Left ventricle myocardium inferior (tissue), 1 donor: ENCODE results near the gene MAP3K5. TPM values are rescaled to one million over a fixed set of nuclear protein-coding genes. Genes with fewer than 3 reads are reported as not detected.
"Not testable (repeated sequence)": the region's sequence is repeated elsewhere in the genome, so short reads cannot be mapped to it uniquely, and the experiment has no call there.

Source experiments
- DNase-seq: peaks from one replicate; pipeline ENCODE4 v3.0.0-alpha.2; 2020
- H3K27ac ChIP-seq: fragments of 200-600 bp; replicated peaks from 2 replicates; pipeline ENCODE4 v1.8.0; 2021
- H3K27me3 ChIP-seq: fragments of 200-600 bp; 2 replicates; pipeline ENCODE4 v1.8.0; 2021; ENCODE audit warnings: low read depth
- H3K36me3 ChIP-seq: fragments of 200-600 bp; 2 replicates; pipeline ENCODE4 v1.8.0; 2021
- H3K4me1 ChIP-seq: fragments of 200-600 bp; 2 replicates; pipeline ENCODE4 v1.8.0; 2021
- H3K4me3 ChIP-seq: fragments of 200-600 bp; 2 replicates; pipeline ENCODE4 v1.8.0; 2021; ENCODE audit warnings: mild to moderate bottlenecking, moderate library complexity
- H3K9me3 ChIP-seq: fragments of 200-600 bp; replicated peaks from 2 replicates; pipeline ENCODE4 v1.8.0; 2021
- CTCF ChIP-seq: fragments of 200-600 bp; IDR thresholded peaks from 2 replicates; pipeline ENCODE4 v1.8.0; 2021; ENCODE audit warnings: antibody characterized with exemption, mild to moderate bottlenecking, borderline replicate concordance
- intact Hi-C: fragments of 100-400 bp; cut with micrococcal nuclease; formaldehyde crosslinking; loops from one replicate; pipeline ENCODE4 v1.11.0; 2022
- total RNA-seq: library from RNA; stranded (reverse); fragmentation: NEBNext Ultra II Directional; extraction: Animal tissue kit (Norgen Biotek cat#: 25700); gene quantifications from one replicate; pipeline ENCODE4 v1.2.1, GENCODE V29; 2021
- donor health status: DM: no; HTN: yes; CAD: no; lungs with severe emphysema.

MAP3K5 gene
- total RNA-seq, 1 donor from 2014 or later = 44.1 TPM

GRCh38 chr6:136586295-136586694 lies 206.0 kb downstream of the MAP3K5 start:
- Histone ChIP-seq H3K27ac (peak overlapping the region; percentile 49), H3K4me3 (no peak overlapping the region), H3K36me3 (peaks cover 38% of the 10 kb centered on the region), H3K27me3 (no peaks in the 10 kb centered on the region), H3K9me3 (no peaks in the 10 kb centered on the region), H3K4me1 (peaks cover 37% of the 10 kb centered on the region)
- no peak for DNase-seq
- TF ChIP-seq CTCF = no peak
- intact Hi-C loops = loop anchor here (10.0 kb wide), 1 partner anchor 209 kb away; the partner anchor contains the start of gene MAP3K5

GRCh38 chr6:136585523-136585922 lies 206.8 kb downstream of the MAP3K5 start:
- H3K27ac ChIP-seq = peak overlapping the region; percentile 49
- not testable (repeated sequence) for H3K9me3 ChIP-seq, H3K4me3 ChIP-seq, DNase-seq, H3K27me3 ChIP-seq
- H3K4me1 ChIP-seq = peaks cover 37% of the 10 kb centered on the region
- intact Hi-C loops = loop anchor here (10.0 kb wide), 1 partner anchor 209 kb away; the partner anchor contains the start of gene MAP3K5
- H3K36me3 ChIP-seq = peaks cover 37% of the 10 kb centered on the region

GRCh38 chr6:136584290-136584689 lies 208.0 kb downstream of the MAP3K5 start:
- not testable (repeated sequence) for DNase-seq, H3K9me3 ChIP-seq, H3K4me3 ChIP-seq, H3K27me3 ChIP-seq, H3K27ac ChIP-seq
- Histone ChIP-seq H3K4me1 (peaks cover 37% of the 10 kb centered on the region), H3K36me3 (peaks cover 35% of the 10 kb centered on the region)
- intact Hi-C loops = loop anchor here (10.0 kb wide), 1 partner anchor 211 kb away; the partner anchor contains the start of gene MAP3K5

GRCh38 chr6:136582711-136583471 lies 209.4 kb downstream of the MAP3K5 start:
- H3K4me1 ChIP-seq = peaks cover 37% of the 10 kb centered on the region
- H3K36me3 ChIP-seq = peaks cover 33% of the 10 kb centered on the region
- intact Hi-C loops = loop anchor here (10.0 kb wide), 1 partner anchor 212 kb away; the partner anchor contains the start of gene MAP3K5
- TF ChIP-seq CTCF = peak; percentile 62
- DNase-seq = no peak
- H3K4me3 ChIP-seq = no peak overlapping the region
- no peaks in the 10 kb centered on the region for H3K9me3 ChIP-seq
- no peaks in the 10 kb centered on the region for H3K27me3 ChIP-seq
- H3K27ac ChIP-seq = peak overlapping the region; percentile 36

- Histone ChIP-seq H3K4me1 (peaks cover 15% of the 10 kb centered on the region), H3K9me3 (no peaks in the 10 kb centered on the region), H3K27ac (no peak overlapping the region), H3K4me3 (no peak overlapping the region), H3K27me3 (no peaks in the 10 kb centered on the region), H3K36me3 (peaks cover 53% of the 10 kb centered on the region)
- DNase-seq = no peak
- intact Hi-C loops = loop anchor here (10.0 kb wide), 1 partner anchor 215 kb away; the partner anchor contains the start of gene MAP3K5
- TF ChIP-seq CTCF = no peak
Observed at GRCh38 chr6:136579800-136580199, 212.5 kb downstream of the MAP3K5 start.

GRCh38 chr6:136576821-136577220 lies 215.5 kb downstream of the MAP3K5 start:
- Histone ChIP-seq H3K4me1 (no peaks in the 10 kb centered on the region), H3K9me3 (no peaks in the 10 kb centered on the region), H3K27ac (no peak overlapping the region), H3K27me3 (no peaks in the 10 kb centered on the region), H3K36me3 (peaks cover 62% of the 10 kb centered on the region), H3K4me3 (no peak overlapping the region)
- no peak for DNase-seq
- no peak for TF ChIP-seq CTCF
- intact Hi-C loops = no loop called here
